SK-N-SH (cell line): ENCODE measurements around the gene CNRIP1. TPM values are rescaled to one million over a fixed set of nuclear protein-coding genes. Genes with fewer than 3 reads are reported as not detected.

Experiments
- CTCF ChIA-PET: fragments of 300-600, 350-600 bp; formaldehyde crosslinking; extraction: SDS; loops from one replicate; lab custom pipeline; 2021; lab: Yijun Ruan, JAX
- POLR2A ChIA-PET: fragments of 350-600 bp; sonication (Branson Sonifier 250); formaldehyde crosslinking; extraction: SDS; loops from one replicate; lab custom pipeline; 2020; ENCODE audit warnings: antibody characterized with exemption, inconsistent platforms; lab: Yijun Ruan, JAX
- DNase-seq: peaks from one replicate; pipeline ENCODE4 v3.0.0; 2012
- H2AFZ ChIP-seq: fragments of 200-600 bp; sonication (generic); 2 replicates; pipeline ENCODE4 v1.8.1; 2016; ENCODE audit warnings: antibody characterized with exemption, mild to moderate bottlenecking, low read depth
- H3F3A ChIP-seq: fragments of 200-600 bp; sonication (generic); replicated peaks from 2 replicates; pipeline ENCODE3; 2016; ENCODE audit warnings: antibody characterized with exemption, mild to moderate bottlenecking; ENCODE audit not compliant: insufficient read depth
- H3K27ac ChIP-seq, 2 experiments: fragments of 200-500 bp in 1 of 2; fragments of 200-600 bp in 1 of 2; sonication (Bioruptor generic) in 1 of 2; sonication (generic), shearing (Covaris generic) in 1 of 2; 2 replicates each; pipeline versions ENCODE4 v1.5.1 to v1.6.1; 2014 to 2016; ENCODE audit warnings: low read depth in 2 of 2, inconsistent platforms in 1 of 2, low read length in 1 of 2, mild to moderate bottlenecking in 1 of 2, mixed read lengths in 1 of 2
- H3K27me3 ChIP-seq: fragments of 200-600 bp; sonication (generic), shearing (Covaris generic); 2 replicates; pipeline ENCODE4 v1.6.1; 2016; ENCODE audit warnings: mixed run types; ENCODE audit not compliant: insufficient read depth
- H3K36me3 ChIP-seq, 2 experiments: fragments of 200-500 bp in 1 of 2; fragments of 200-600 bp in 1 of 2; sonication (Bioruptor generic) in 1 of 2; sonication (generic) in 1 of 2; replicated peaks in 1 of 2; 2 replicates each; pipeline versions ENCODE3 to v1.5.1; 2014 to 2016; ENCODE audit warnings: low read length in 1 of 2, mild to moderate bottlenecking in 1 of 2; ENCODE audit not compliant: insufficient read depth in 2 of 2, control insufficient read depth in 1 of 2
- H3K4me1 ChIP-seq, 2 experiments: fragments of 200-500 bp in 1 of 2; fragments of 200-600 bp in 1 of 2; sonication (Bioruptor generic) in 1 of 2; sonication (generic), shearing (Covaris generic) in 1 of 2; 2 replicates each; pipeline versions ENCODE4 v1.5.1 to v1.6.1; 2014 to 2016; ENCODE audit warnings: low read depth in 1 of 2, low read length in 1 of 2, mixed run types in 1 of 2; ENCODE audit not compliant: insufficient read depth in 2 of 2, control insufficient read depth in 1 of 2
- H3K4me2 ChIP-seq: fragments of 200-600 bp; sonication (generic), shearing (Covaris generic); 2 replicates; pipeline ENCODE4 v1.6.1; 2017; ENCODE audit warnings: mixed run types
- H3K4me3 ChIP-seq, 2 experiments: fragments of 200-500 bp in 1 of 2; fragments of 200-600 bp in 1 of 2; sonication (Bioruptor generic) in 1 of 2; sonication (generic), shearing (Covaris generic) in 1 of 2; 2 replicates each; pipeline versions ENCODE4 v1.5.1 to v1.8.1; 2014 to 2016; ENCODE audit warnings: low read depth in 2 of 2, inconsistent platforms in 1 of 2, low read length in 1 of 2, mild to moderate bottlenecking in 1 of 2, mixed read lengths in 1 of 2, moderate library complexity in 1 of 2
- H3K79me2 ChIP-seq: fragments of 200-600 bp; sonication (generic); 2 replicates; pipeline ENCODE4 v1.8.1; 2017; ENCODE audit warnings: mild to moderate bottlenecking; ENCODE audit not compliant: insufficient read depth
- H3K9ac ChIP-seq: fragments of 200-600 bp; sonication (generic); 2 replicates; pipeline ENCODE4 v1.6.1; 2017; ENCODE audit warnings: mixed run types
- H3K9me2 ChIP-seq: fragments of 200-600 bp; sonication (generic); 2 replicates; pipeline ENCODE4 v1.6.1; 2017; ENCODE audit warnings: mixed run types
- H3K9me3 ChIP-seq: fragments of 200-600 bp; sonication (generic); 2 replicates; pipeline ENCODE4 v1.6.1; 2017; ENCODE audit warnings: mixed run types, mild to moderate bottlenecking, moderate library complexity
- H4K20me1 ChIP-seq: fragments of 200-600 bp; sonication (generic); 2 replicates; pipeline ENCODE4 v1.6.1; 2017; ENCODE audit warnings: mild to moderate bottlenecking, mixed run types; ENCODE audit not compliant: insufficient read depth
- CHD2 ChIP-seq: fragments of 150-350 bp; IDR thresholded peaks from 2 replicates; pipeline ENCODE4 v1.6.1; 2018; ENCODE audit warnings: low read length; ENCODE audit not compliant: partially characterized antibody
- ELF1 ChIP-seq: IDR thresholded peaks from 2 replicates; pipeline ENCODE4 v1.4.0; 2012
- FOSL2 ChIP-seq: IDR thresholded peaks from 2 replicates; pipeline ENCODE4 v1.4.0; 2012; ENCODE audit warnings: low read depth, mild to moderate bottlenecking, moderate library complexity, borderline replicate concordance
- FOXJ3 ChIP-seq: sonication (generic); formaldehyde crosslinking; IDR thresholded peaks from 2 replicates; pipeline ENCODE4 v1.5.1; 2020; ENCODE audit warnings: mild to moderate bottlenecking, missing genetic modification reagents
- IRF3 ChIP-seq: fragments of 150-350 bp; IDR thresholded peaks from 2 replicates; pipeline ENCODE4 v1.6.1; 2016; ENCODE audit warnings: mild to moderate bottlenecking, low read depth, low read length
- MAX ChIP-seq: IDR thresholded peaks from 2 replicates; pipeline ENCODE4 v1.4.0; 2012; ENCODE audit warnings: low read depth
- MEF2A ChIP-seq: IDR thresholded peaks from 2 replicates; pipeline ENCODE4 v1.4.0; 2012; ENCODE audit warnings: low read depth, borderline replicate concordance
- NFIC ChIP-seq: IDR thresholded peaks from 2 replicates; pipeline ENCODE4 v1.4.0; 2012; ENCODE audit warnings: borderline replicate concordance
- POLR2AphosphoS5 ChIP-seq: IDR thresholded peaks from 2 replicates; pipeline ENCODE4 v1.6.1; 2012; ENCODE audit warnings: low read depth, low read length
- RAD21 ChIP-seq: IDR thresholded peaks from 2 replicates; pipeline ENCODE4 v1.6.1; 2012; ENCODE audit warnings: mild to moderate bottlenecking, low read length
- RFX5 ChIP-seq: IDR thresholded peaks from 2 replicates; pipeline ENCODE4 v1.6.1; 2012; ENCODE audit warnings: mild to moderate bottlenecking, improper control_type of control experiment, low read length
- SIN3A ChIP-seq: IDR thresholded peaks from 2 replicates; pipeline ENCODE4 v1.6.1; 2012; ENCODE audit warnings: low read depth, mild to moderate bottlenecking, low read length, moderate library complexity, borderline replicate concordance
- SMC3 ChIP-seq: IDR thresholded peaks from 2 replicates; pipeline ENCODE4 v1.6.1; 2012; ENCODE audit warnings: low read depth, low read length, improper control_type of control experiment
- TCF12 ChIP-seq: IDR thresholded peaks from 2 replicates; pipeline ENCODE4 v1.4.0; 2012
- TEAD4 ChIP-seq: IDR thresholded peaks from 2 replicates; pipeline ENCODE4 v1.4.0; 2012; ENCODE audit warnings: mild to moderate bottlenecking, borderline replicate concordance; ENCODE audit not compliant: insufficient read depth
- USF1 ChIP-seq: IDR thresholded peaks from 2 replicates; pipeline ENCODE4 v1.4.0; 2012; ENCODE audit warnings: low read depth, borderline replicate concordance
- YY1 ChIP-seq: IDR thresholded peaks from 2 replicates; pipeline ENCODE4 v1.4.0; 2012; ENCODE audit warnings: low read depth, mild to moderate bottlenecking
- ZBTB33 ChIP-seq: IDR thresholded peaks from 2 replicates; pipeline ENCODE4 v1.4.0; 2012; ENCODE audit warnings: low read depth, borderline replicate concordance
- WGBS: methylation state at CpG from one replicate; pipeline ENCODE4 v1.1.6; 2017; ENCODE audit warnings: low lambda C conversion rate; 5-methylcytosine and 5-hydroxymethylcytosine counted together
- polyA plus RNA-seq, 3 experiments: library from polyadenylated mRNA; depleted of rRNA; stranded (reverse); fragments of >200 nt; gene quantifications; 2 replicates each; pipeline ENCODE4 v1.2.3, GENCODE V29; 2012

CNRIP1 gene
- polyA plus RNA-seq, 1 of the 3 experiments (the other 2 are of a cell fraction): 55.5 TPM

- H3K36me3 ChIP-seq: no peaks in the 10 kb centered on the region
- no peak for TF ChIP-seq RFX5
- TF ChIP-seq MAX: no peak
- no peak for TF ChIP-seq SMC3
- TF ChIP-seq FOSL2: no peak
- TF ChIP-seq IRF3: no peak
- no peaks in the 10 kb centered on the region for H3K79me2 ChIP-seq
- H3F3A ChIP-seq: no peaks in the 10 kb centered on the region
- no peak overlapping the region for H3K9ac ChIP-seq
- H3K9me3 ChIP-seq: no peaks in the 10 kb centered on the region
- ChIA-PET POLR2A (no interaction called here), CTCF (interaction anchor here (0.7 to 1.0 kb wide), 5 partner anchors 9 to 168 kb away, joined by 3 to 4 read pairs (median 3); no protein-coding TSS in a partner anchor)
- no peak overlapping the region for H3K4me2 ChIP-seq
- no peak overlapping the region for H3K4me3 ChIP-seq
- H3K4me1 ChIP-seq: no peaks in the 10 kb centered on the region
- no peaks in the 10 kb centered on the region for H3K27me3 ChIP-seq
- no peak for DNase-seq
- H2AFZ ChIP-seq: no peak overlapping the region
- H4K20me1 ChIP-seq: no peaks in the 10 kb centered on the region
- WGBS: 74% methylated on average over 3 of the region's 3 CpGs
- no peak overlapping the region for H3K27ac ChIP-seq
- no peaks in the 10 kb centered on the region for H3K9me2 ChIP-seq
Measured at GRCh38 chr2:68274022-68274421, 45.7 kb downstream of the CNRIP1 start.

GRCh38 chr2:68272246-68272994 is 47.3 kb downstream of the CNRIP1 start:
- H3K4me1 ChIP-seq: no peaks in the 10 kb centered on the region
- H3K36me3 ChIP-seq: peaks cover 0 to under 1% of the 10 kb centered on the region in 2 experiments
- no peak for TF ChIP-seq TCF12
- TF ChIP-seq TEAD4: no peak
- no peak for TF ChIP-seq YY1
- no peak for TF ChIP-seq ELF1
- TF ChIP-seq POLR2AphosphoS5: no peak
- TF ChIP-seq CHD2: no peak
- no peak for TF ChIP-seq SMC3
- TF ChIP-seq SIN3A: no peak
- TF ChIP-seq USF1: no peak
- no peak for TF ChIP-seq FOXJ3 (CRISPR knock-in tag)
- no peak for TF ChIP-seq RAD21
- TF ChIP-seq ZBTB33: no peak
- no peak for TF ChIP-seq MEF2A
- TF ChIP-seq NFIC: no peak
- TF ChIP-seq, all 33 proteins: peak for 0
- CTCF ChIA-PET: interaction anchor here (0.7 to 2.1 kb wide), 4 partner anchors 10 to 150 kb away, joined by 3 to 7 read pairs (median 4); no protein-coding TSS in a partner anchor
- no peak for DNase-seq
- H3K9me2 ChIP-seq: no peaks in the 10 kb centered on the region
- no peak overlapping the region for H3K9ac ChIP-seq
- POLR2A ChIA-PET: no interaction called here
- H3K9me3 ChIP-seq: no peaks in the 10 kb centered on the region
- H3K4me3 ChIP-seq: no peak overlapping the region
- 79% methylated on average over 2 of the region's 2 CpGs for WGBS
- H3K27ac ChIP-seq: no peak overlapping the region
- H3K27me3 ChIP-seq: no peaks in the 10 kb centered on the region
- no peak overlapping the region for H2AFZ ChIP-seq
- no peak overlapping the region for H3K4me2 ChIP-seq
- no peaks in the 10 kb centered on the region for H3K79me2 ChIP-seq
- H3F3A ChIP-seq: no peaks in the 10 kb centered on the region
- H4K20me1 ChIP-seq: no peaks in the 10 kb centered on the region
